Lung (tissue), 12 donors: ENCODE results near the gene CST6. TPM values are rescaled to one million over a fixed set of nuclear protein-coding genes. Genes with fewer than 3 reads are reported as not detected.
A peak's percentile ranks its signal among the peaks of the same experiment; 100 is the strongest.

Experiments
- ATAC-seq: fragments of 200-7000 bp; cut with Tn5 transposase; one replicate; pipeline ENCODE4 v1.9.1; 2020; ENCODE audit warnings: moderate number of reproducible peaks; ENCODE audit not compliant: insufficient read depth, low FRiP score
- DNase-seq, 3 donors: peaks; one replicate each; pipeline ENCODE4 v3.0.0-alpha.2; 2013 to 2017
- H3K27ac ChIP-seq, 2 donors: one replicate each; pipeline ENCODE4 v1.5.1; 2013; ENCODE audit warnings: mild to moderate bottlenecking in 2 of 2, moderate library complexity in 2 of 2, control low read depth in 1 of 2, inconsistent platforms in 1 of 2, low read depth in 1 of 2, low read length in 1 of 2
- H3K27me3 ChIP-seq, 3 donors: one replicate each; pipeline ENCODE4 v1.5.1; 2013; ENCODE audit warnings: low read length in 2 of 3; ENCODE audit not compliant: control insufficient read depth in 3 of 3, insufficient read depth in 3 of 3
- H3K36me3 ChIP-seq, 4 donors: one replicate each; pipeline ENCODE4 v1.5.1; 2013; ENCODE audit warnings: low read length in 4 of 4, mild to moderate bottlenecking in 1 of 4, moderate library complexity in 1 of 4; ENCODE audit not compliant: control insufficient read depth in 4 of 4, insufficient read depth in 4 of 4
- H3K4me1 ChIP-seq, 5 donors: one replicate each; pipeline ENCODE4 v1.5.1; 2013; ENCODE audit warnings: low read length in 5 of 5, mild to moderate bottlenecking in 2 of 5, moderate library complexity in 1 of 5; ENCODE audit not compliant: control insufficient read depth in 5 of 5, insufficient read depth in 5 of 5
- H3K4me3 ChIP-seq: one replicate; pipeline ENCODE4 v1.5.1; 2013; ENCODE audit warnings: mild to moderate bottlenecking, control low read depth, moderate library complexity
- H3K9ac ChIP-seq, 2 donors: one replicate each; pipeline ENCODE4 v1.5.1; 2013; ENCODE audit warnings: low read length in 2 of 2, control low read depth in 1 of 2; ENCODE audit not compliant: insufficient read depth in 1 of 2
- H3K9me3 ChIP-seq, 4 donors: one replicate each; pipeline ENCODE4 v1.5.1; 2013; ENCODE audit warnings: low read length in 3 of 4, mild to moderate bottlenecking in 1 of 4, moderate library complexity in 1 of 4; ENCODE audit not compliant: control insufficient read depth in 4 of 4, insufficient read depth in 3 of 4
- WGBS, 2 donors: extraction: QIAGEN DNeasy Blood & Tissue Kit; methylation state at CpG; one replicate each; pipeline ENCODE4 v1.1.7; 2013; 5-methylcytosine and 5-hydroxymethylcytosine counted together
- polyA plus RNA-seq, 2 donors: library from polyadenylated mRNA; stranded (reverse); fragments of 200-250 nt; gene quantifications; one replicate each; pipeline ENCODE4 v1.2.1, GENCODE V29; 2013
- total RNA-seq, 2 donors: library from RNA; depleted of rRNA in 1 of 2; stranded (reverse); fragments of >200 nt in 1 of 2; gene quantifications; one replicate each; pipeline ENCODE4 v1.2.1, GENCODE V29; 2014 to 2021
- TF ChIP-seq, protein P1 (sequence below): IDR thresholded peaks from 2 replicates; pipeline ENCODE4 v1.5.1; 2012; ENCODE audit warnings: mild to moderate bottlenecking; ENCODE audit errors: control extremely low read depth, extremely low read depth
- donor health status: control.
- donor health status: control.
- donor health status: Bipolar disorder and iron deficiency.
- donor health status: healthy.
- donor health status: DM: yes; HTN: yes; CAD: no.

The CST6 gene
- total and polyA plus RNA-seq, 4 donors, result 7.1 to 38.8 (median 24.7) TPM

DNA sequence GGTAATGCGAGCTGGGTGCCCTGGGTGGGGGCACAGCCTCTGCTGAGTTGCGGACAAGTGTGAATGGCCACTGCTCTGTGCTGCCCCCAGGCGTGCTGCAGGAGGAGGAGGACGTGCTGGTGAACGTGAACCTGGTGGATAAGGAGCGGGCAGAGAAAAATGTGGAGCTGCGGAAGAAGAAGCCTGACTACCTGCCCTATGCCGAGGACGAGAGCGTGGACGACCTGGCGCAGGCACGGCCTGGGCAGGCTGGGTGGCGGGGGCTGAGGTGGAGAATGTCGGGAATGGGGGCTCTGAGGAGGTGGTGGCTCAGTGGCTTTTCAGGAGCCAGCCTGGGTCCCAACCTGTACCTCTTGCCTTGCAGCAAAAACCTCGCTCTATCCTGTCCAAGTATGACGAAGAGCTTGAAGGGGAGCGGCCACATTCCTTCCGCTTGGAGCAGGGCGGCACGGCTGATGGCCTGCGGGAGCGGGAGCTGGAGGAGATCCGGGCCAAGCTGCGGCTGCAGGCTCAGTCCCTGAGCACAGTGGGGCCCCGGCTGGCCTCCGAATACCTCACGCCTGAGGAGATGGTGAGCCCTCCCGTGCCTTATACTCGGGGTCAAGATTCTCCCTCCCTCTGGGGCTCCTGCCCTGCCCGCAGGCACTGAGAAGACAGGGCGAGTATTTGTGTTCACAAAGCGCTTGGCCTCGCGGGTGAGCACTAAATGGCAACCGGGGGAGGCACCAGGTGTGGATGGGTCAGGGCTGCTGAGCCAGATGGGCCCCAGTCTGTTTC lies 45.6 kb upstream of the CST6 start:
- WGBS, 2 donors, result 96% methylated on average over 36 of the region's 36 CpGs
- H3K4me1 ChIP-seq, result peaks cover 4 to 13% (median 10%) of the 10 kb centered on the region in 5 donors
- no peak overlapping the region for H3K4me3 ChIP-seq
- TF ChIP-seq, protein P1, sequence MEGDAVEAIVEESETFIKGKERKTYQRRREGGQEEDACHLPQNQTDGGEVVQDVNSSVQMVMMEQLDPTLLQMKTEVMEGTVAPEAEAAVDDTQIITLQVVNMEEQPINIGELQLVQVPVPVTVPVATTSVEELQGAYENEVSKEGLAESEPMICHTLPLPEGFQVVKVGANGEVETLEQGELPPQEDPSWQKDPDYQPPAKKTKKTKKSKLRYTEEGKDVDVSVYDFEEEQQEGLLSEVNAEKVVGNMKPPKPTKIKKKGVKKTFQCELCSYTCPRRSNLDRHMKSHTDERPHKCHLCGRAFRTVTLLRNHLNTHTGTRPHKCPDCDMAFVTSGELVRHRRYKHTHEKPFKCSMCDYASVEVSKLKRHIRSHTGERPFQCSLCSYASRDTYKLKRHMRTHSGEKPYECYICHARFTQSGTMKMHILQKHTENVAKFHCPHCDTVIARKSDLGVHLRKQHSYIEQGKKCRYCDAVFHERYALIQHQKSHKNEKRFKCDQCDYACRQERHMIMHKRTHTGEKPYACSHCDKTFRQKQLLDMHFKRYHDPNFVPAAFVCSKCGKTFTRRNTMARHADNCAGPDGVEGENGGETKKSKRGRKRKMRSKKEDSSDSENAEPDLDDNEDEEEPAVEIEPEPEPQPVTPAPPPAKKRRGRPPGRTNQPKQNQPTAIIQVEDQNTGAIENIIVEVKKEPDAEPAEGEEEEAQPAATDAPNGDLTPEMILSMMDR, result no peak
- H3K36me3 ChIP-seq, result peaks cover 15 to 53% (median 33%) of the 10 kb centered on the region in 4 donors
- no peaks in the 10 kb centered on the region for H3K9me3 ChIP-seq
- H3K9ac ChIP-seq, result no peak overlapping the region
- DNase-seq, result no peak
- no peak overlapping the region for H3K27ac ChIP-seq
- ATAC-seq, result no peak
- H3K27me3 ChIP-seq, result no peaks in the 10 kb centered on the region

DNA sequence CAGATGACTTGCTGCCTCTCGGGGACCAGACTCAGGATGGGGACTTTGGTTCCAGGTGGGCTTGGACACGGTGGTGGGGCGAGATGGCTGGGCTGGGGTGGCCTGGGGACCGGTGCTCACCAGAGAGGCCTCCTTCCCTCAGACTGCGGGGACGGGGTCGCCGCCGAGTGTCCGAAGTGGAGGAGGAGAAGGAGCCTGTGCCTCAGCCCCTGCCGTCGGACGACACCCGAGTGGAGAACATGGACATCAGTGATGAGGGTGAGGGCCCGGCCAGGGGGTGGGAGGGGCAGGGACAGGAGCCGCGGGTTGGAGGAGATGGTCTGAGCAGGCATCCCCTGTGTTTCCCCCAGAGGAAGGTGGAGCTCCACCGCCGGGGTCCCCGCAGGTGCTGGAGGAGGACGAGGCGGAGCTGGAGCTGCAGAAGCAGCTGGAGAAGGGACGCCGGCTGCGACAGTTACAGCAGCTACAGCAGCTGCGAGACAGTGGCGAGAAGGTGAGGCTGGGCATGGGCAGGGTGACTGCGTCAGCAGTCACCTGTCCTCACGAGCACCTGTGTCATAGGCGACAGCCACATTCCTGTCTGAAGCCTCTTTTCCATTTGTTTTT lies 44.4 kb upstream of the CST6 start:
- no peak overlapping the region for H3K27ac ChIP-seq
- no peak overlapping the region for H3K4me3 ChIP-seq
- no peak for ATAC-seq
- TF ChIP-seq, protein P1, result no peak
- H3K9me3 ChIP-seq, result no peaks in the 10 kb centered on the region
- 94 to 95% methylated on average over 26 to 30 of the region's 30 CpGs for WGBS, 2 donors
- no peak overlapping the region for H3K9ac ChIP-seq
- H3K27me3 ChIP-seq, result no peaks in the 10 kb centered on the region
- no peak for DNase-seq
- peaks cover 3 to 10% (median 8%) of the 10 kb centered on the region in 5 donors for H3K4me1 ChIP-seq
- peaks cover 17 to 53% (median 31%) of the 10 kb centered on the region in 4 donors for H3K36me3 ChIP-seq

DNA sequence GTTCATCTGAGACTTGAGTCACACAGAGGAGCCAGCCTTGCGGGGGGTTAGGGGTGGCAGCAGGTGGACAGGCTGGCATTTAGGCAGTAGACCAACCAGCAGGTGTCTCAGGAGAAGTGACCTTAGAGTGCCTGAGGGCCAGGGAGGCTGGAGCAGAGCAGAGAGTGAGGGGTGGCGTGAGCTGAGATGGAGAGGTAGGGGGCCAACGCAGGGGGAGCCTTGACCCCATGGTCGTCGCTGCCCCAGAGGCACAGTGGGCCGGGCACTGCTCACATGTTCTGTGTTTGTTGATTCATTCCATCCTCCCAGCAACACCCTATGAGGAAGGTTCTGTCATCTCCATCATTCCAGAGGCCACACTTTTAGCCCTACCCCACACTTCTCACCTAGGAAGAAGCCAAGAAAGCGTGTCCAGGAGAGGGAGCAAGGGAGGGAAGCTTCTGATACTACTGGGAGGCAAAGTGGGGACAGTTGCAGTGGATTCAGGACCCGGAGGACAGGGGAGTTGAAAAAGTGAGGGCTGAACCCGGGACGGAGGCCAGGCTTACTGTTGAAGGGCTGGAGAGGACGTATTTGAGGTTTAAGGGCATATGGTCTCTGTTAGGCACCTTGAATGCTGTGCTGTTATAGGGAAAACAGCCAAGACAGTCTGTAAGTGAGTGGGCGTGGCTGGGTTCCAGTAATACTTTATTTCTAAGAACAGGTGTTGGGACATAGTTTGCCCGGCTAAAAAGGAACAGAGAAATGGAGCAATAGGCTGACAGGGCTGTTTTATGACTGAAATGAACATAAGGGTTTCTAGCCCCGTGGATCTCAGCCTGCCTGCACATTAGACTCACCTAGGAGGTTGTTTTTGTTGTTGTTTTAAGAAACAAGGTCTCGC lies 43.0 kb upstream of the CST6 start:
- H3K27ac ChIP-seq, result peak overlapping the region in 1 of 2 donors; percentile 69
- peaks cover 17 to 52% (median 34%) of the 10 kb centered on the region in 4 donors for H3K36me3 ChIP-seq
- no peak overlapping the region for H3K4me3 ChIP-seq
- no peaks in the 10 kb centered on the region for H3K27me3 ChIP-seq
- TF ChIP-seq, protein P1, result no peak
- peaks cover 0 to 3% (median 0%) of the 10 kb centered on the region in 5 donors for H3K4me1 ChIP-seq
- H3K9ac ChIP-seq, result no peak overlapping the region
- 63 to 67% methylated on average over 15 of the region's 15 CpGs for WGBS, 2 donors
- DNase-seq, result no peak
- H3K9me3 ChIP-seq, result no peaks in the 10 kb centered on the region
- peak; percentile 55 for ATAC-seq
